CD4-positive, alpha-beta T cell treated with Interleukin-6 for 4 hours (primary cell): Measurements from ENCODE around the gene REPS1.
"Not testable (repeated sequence)": the region's sequence is repeated elsewhere in the genome, so short reads cannot be mapped to it uniquely, and the experiment has no call there.

Experiments used
- DNase-seq: peaks from one replicate; pipeline ENCODE4 v3.0.0-alpha.2; 2020; ENCODE audit warnings: mixed read lengths

The REPS1 gene

GRCh38 chr6:138970159-138970558 lies 17.9 kb downstream of the REPS1 start:
- no peak for DNase-seq

DNA sequence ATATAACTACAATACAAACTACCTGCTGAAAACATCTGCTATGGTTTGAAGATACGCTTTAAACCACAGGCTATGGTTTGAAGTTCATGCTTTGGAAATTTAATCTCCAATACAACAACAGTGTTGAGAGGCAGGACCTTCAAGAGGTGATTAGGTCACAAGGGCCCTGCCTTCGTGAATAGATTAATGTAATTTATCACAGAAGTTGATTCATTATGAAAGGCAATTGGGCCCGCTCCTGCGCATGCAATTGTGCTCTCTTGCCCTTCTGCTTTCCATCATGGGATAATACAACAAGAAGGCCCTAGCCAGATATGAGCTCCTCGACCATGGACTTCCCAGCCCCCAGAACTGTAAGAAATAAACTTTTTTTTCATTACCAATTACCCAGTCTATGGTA lies 21.2 kb downstream of the REPS1 start:
- DNase-seq, result no peak

- DNase-seq, result no peak
These were observed 22.1 kb downstream of the REPS1 start for GRCh38 chr6:138965971-138966370.

DNA sequence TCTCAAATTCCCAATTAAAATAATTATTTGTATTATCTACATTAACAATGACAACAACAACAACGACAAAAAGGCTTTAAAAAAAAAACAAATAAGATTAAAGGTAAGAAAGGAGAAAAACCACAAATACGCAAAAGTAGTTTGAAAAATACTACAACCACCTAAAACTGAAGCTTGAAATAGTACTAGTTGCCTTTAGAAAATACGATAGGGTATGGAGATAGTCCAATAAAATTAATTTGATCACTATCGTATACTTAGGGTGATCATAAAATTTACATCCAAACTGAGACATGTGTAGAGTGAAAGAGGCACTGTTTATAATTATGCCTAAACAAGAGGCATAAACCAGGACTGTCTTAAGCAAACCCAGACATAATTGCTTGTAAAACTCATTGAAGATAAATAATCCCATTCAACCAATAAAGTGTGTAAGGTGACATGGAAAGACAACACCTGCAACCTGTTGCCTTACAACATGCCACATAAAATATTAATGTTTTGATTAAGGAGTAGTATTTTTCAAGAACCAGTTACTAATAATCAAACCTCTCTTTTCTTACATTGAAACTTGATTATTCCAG lies 22.7 kb downstream of the REPS1 start:
- no peak for DNase-seq

DNA sequence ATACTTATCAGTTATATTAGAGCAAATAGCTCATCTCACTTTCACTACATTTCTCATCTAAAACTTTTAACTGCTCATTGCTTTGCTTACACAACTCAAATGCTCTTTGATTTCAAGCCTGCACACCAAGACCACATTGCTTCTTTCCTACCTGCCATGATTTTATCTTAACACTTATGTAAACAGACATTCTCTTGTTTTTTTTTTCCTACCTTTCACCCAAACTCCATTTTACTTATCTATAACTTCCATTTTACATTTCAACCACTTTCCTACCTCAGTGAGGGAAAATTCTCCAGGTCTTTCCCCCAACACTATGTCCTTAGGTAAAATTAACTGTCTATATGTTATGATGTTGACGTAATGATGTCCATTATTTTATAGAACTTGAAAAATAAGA lies 24.0 kb downstream of the REPS1 start:
- no peak for DNase-seq

GRCh38 chr6:138963531-138963930 lies 24.5 kb downstream of the REPS1 start:
- no peak for DNase-seq

GRCh38 chr6:138963119-138963518 lies 24.9 kb downstream of the REPS1 start:
- DNase-seq, result no peak

GRCh38 chr6:138959521-138959920 lies 28.5 kb downstream of the REPS1 start:
- no peak for DNase-seq

DNA sequence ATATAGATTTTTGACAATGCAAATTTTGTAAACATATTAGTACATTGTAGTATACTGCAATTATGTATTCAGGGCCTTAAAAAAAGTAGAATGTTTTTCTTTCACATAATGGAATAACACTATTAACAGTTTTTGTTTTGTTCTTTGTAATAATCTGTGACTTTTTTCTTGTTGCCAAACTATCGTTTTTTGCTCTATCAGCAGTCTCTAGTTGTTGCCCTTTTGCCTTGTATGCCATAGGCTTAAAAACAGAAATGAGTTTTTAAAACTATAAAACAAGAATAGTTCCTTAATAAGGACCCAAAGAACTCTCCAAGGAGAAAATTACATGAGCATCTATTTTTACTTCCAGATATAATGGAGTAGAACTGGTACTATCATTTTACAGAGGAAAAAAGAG lies 29.5 kb downstream of the REPS1 start:
- DNase-seq, result no peak

- DNase-seq, result no peak
These were observed 30.1 kb downstream of the REPS1 start for GRCh38 chr6:138957903-138958302.

DNA sequence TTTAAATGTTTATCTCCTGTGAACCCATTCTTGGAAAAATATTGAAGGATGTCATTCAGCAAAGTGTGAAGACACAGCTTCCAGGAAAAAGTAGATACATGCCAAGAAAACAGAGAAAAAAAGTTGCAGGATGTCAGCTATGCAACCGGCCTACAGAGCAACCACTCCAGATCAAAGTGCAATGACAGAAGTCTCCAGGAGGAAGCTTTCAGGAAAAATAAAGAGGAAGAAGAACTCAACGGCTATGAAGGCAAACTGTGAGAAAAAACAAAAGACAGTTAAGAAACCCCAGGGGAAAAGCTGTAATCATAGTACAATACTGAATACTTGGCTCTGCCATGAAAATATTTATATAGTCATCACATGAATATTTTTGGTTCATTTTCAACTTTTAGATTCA lies 30.6 kb downstream of the REPS1 start:
- no peak for DNase-seq

GRCh38 chr6:138956244-138956924 lies 31.7 kb downstream of the REPS1 start:
- DNase-seq, result no peak

DNA sequence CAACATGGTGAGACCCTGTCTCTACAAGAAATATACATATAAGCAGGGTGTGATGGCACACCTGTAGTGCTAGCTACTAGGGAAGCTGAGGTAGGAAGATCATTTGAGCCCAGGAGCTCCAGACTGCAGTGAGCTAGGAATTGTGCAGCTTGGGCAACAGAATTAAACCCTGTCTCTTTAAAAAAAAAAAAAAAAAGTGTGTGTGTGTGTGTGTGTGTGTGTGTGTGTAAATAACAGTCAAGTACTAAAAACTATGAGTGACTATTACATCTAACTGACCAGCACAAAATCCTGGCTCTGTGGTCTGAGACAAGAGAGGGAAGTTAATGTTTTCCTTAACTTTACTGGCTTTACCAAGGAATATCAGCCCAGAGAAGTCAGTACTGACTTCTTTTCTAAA lies 32.8 kb downstream of the REPS1 start:
- no peak for DNase-seq

- DNase-seq, result no peak
These were observed 34.6 kb downstream of the REPS1 start for GRCh38 chr6:138953451-138953850.

DNA sequence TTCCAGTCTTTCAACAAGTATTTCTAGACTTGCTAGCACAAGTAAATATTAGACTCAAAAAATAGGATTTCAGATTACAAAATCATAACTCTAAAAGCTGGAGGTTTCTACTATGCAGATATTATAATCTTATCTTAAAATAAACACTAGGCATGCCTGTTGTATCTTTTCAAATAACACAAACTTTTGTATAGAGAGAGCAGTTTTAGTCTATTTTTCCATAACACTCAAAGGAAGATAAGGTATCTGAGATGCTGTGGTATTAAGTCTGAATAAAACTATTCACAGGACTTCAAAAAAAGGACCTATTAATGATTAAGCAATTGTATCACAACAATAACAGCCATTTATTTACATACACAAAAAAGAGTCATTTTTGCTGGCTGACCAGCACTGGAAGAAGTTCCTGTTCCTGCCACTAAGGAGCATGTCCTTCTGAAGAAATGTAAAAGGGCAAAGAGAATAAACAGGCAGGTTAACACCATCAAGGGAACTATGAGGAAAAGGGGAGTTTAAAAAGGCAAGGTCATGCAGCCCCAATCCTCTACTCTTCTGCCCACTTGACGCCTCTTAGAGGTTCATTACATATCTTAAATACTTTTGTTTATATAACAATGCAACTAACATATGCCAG lies 39.4 kb downstream of the REPS1 start:
- no peak for DNase-seq

GRCh38 chr6:138948004-138948403 lies 40.0 kb downstream of the REPS1 start:
- no peak for DNase-seq

DNA sequence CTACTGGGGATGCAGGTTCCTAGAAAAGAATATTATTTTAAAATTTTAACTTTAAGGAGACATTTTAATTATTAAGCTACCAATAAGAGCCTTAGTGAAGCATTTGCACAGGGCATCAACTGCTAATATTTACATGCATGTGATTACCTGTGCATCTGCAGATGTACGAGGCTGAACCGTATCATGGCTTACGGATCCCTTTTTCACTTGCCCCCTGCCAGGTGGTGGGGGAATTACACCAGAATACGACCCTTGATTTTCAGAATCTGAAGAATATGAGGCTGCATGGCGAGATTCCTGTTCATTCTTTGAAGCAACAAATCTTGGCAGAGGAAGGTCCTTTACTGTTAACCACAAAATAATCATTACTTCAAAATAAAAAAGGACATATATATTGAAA lies 42.7 kb downstream of the REPS1 start:
- DNase-seq, result no peak

- no peak for DNase-seq
These were observed 43.6 kb downstream of the REPS1 start for GRCh38 chr6:138944412-138944811.

DNA sequence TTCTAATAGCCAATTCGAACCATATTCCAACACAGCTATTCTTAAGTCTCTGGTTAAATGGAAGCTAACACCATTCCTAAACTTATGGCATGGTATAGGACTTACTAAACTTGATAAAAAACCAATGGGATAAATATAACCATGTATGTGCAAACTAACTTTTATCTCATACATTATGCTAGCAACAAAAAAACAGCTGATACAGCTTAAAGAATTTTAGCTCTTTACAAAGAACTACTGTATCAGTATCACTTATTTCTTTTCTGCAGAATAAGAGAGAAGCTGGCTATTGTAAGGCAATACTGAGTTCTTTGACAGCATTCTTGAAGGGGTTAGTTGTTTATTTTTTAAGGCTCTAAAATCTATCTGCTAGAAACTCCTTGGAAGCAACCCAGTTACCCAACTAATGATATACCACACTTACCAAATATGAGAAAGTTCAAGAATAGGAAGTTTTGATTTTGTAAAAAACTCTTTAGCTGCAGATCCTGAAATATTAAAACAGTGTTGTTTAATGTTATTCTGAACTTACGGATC lies 44.9 kb downstream of the REPS1 start:
- DNase-seq, result no peak

DNA sequence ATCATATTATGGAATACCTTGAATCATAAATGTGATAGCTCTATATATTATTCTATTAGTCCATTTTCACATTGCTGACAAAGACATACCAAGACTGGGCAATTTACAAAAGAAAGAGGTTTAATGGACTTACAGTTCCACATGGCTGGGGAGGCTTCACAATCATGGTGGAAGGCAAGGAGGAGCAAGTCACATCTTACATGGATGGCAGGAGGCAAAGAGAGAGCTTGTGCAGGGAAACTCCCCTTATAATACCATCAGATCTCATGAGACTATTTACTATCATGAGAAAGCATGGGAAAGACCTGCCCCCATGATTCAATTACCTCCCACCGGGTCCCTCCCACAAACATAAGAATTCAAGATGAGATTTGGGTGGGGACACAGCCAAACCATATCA lies 51.2 kb downstream of the REPS1 start:
- not testable (repeated sequence) for DNase-seq

DNA sequence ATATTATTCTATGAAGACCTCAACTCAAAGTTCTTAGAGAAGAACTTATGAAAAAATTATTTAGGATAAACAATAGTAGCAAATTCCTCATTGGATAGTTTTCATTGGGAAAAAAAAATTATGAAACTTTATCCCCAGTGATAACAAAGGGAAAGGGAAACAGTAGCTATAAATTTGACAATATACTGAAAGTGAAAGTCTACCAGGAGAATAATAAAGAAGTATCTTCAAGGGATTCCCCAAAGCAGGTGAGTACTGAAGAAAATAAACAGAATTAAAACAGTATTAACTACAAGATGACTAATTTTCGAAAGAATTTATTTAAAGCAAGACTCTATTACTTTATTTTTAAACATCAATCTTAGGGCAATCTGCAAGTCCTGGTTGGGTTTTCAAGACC lies 56.4 kb downstream of the REPS1 start:
- no peak for DNase-seq

- no peak for DNase-seq
These were observed 61.5 kb downstream of the REPS1 start for GRCh38 chr6:138926579-138926978.

- no peak for DNase-seq
These were observed 62.2 kb downstream of the REPS1 start for GRCh38 chr6:138925806-138926205.

- no peak for DNase-seq
These were observed 64.5 kb downstream of the REPS1 start for GRCh38 chr6:138923561-138923960.
